LNCaP clone FGC (cell line): ENCODE data around the gene CYTH2.

Experiments
- DNase-seq: peaks from one replicate; pipeline ENCODE4 v3.0.0-alpha.2; 2011; ENCODE audit warnings: low read depth
- H3K4me3 ChIP-seq: 2 replicates; pipeline ENCODE4 v1.5.1; 2011; ENCODE audit warnings: mild to moderate bottlenecking, low read depth, low read length, control low read depth
- TF ChIP-seq, protein P1 (sequence below): IDR thresholded peaks from 2 replicates; pipeline ENCODE4 v1.5.1; 2012; ENCODE audit warnings: mild to moderate bottlenecking; ENCODE audit not compliant: control insufficient read depth, insufficient read depth; ENCODE audit errors: extremely low read depth

Gene CYTH2

DNA sequence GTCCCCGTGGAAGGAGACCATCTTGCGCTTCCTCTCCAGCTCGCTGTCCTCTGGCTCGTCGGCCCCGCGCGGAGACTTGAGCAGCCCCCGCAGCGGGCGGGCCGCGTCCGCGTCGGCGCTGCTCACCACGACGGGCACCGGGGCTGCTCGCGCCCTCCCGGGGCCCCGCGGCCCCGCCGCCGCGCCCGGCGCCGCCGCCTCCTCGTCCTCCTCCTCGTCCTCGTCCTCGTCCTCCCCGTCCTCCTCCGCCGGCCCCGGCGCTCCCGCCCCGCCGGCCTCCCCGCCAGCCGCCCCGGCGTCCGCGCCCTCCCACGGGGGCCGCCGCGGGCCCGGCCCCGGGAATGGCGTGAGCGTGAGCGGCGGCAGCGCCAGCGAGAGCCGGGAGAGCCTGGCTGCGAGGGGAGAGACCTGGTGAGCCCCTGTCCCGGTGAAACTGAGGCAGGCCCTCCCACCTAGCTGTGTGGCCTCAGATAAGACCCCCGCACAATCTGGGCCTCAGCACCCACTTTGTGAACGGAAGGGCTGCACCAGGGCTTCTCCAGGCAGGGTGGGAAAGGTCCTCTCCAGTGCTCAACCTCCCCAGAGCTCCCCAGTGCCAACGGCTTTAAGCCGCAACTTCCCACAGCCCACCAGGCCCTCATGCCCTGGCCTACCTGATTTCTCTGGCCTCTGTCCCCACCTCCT is 24.7 kb downstream of the CYTH2 start:
- TF ChIP-seq, protein P1, sequence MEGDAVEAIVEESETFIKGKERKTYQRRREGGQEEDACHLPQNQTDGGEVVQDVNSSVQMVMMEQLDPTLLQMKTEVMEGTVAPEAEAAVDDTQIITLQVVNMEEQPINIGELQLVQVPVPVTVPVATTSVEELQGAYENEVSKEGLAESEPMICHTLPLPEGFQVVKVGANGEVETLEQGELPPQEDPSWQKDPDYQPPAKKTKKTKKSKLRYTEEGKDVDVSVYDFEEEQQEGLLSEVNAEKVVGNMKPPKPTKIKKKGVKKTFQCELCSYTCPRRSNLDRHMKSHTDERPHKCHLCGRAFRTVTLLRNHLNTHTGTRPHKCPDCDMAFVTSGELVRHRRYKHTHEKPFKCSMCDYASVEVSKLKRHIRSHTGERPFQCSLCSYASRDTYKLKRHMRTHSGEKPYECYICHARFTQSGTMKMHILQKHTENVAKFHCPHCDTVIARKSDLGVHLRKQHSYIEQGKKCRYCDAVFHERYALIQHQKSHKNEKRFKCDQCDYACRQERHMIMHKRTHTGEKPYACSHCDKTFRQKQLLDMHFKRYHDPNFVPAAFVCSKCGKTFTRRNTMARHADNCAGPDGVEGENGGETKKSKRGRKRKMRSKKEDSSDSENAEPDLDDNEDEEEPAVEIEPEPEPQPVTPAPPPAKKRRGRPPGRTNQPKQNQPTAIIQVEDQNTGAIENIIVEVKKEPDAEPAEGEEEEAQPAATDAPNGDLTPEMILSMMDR, result no peak
- H3K4me3 ChIP-seq, result peak overlapping the region; percentile 51
- DNase-seq, result no peak

DNA sequence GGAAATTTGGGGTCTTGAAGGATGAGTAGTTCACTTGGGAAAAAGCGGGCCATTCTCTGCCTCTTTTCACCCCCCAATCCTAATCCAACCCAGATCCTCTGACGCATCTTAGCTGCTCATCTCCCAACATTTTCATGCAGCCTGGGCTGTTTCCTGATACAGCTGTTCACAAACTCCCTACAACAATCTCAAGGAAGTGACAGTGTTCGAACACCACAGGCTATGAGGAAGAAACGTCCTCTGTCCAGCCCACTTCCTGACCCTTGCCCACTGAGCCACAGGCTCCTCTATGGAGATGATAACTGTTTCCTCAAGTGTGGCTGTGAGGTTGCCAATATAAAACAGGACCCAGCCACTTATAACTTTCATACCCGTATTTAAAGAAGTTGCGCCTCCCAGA is 26.2 kb downstream of the CYTH2 start:
- H3K4me3 ChIP-seq, result no peak overlapping the region
- TF ChIP-seq, protein P1, result no peak
- DNase-seq, result no peak

DNA sequence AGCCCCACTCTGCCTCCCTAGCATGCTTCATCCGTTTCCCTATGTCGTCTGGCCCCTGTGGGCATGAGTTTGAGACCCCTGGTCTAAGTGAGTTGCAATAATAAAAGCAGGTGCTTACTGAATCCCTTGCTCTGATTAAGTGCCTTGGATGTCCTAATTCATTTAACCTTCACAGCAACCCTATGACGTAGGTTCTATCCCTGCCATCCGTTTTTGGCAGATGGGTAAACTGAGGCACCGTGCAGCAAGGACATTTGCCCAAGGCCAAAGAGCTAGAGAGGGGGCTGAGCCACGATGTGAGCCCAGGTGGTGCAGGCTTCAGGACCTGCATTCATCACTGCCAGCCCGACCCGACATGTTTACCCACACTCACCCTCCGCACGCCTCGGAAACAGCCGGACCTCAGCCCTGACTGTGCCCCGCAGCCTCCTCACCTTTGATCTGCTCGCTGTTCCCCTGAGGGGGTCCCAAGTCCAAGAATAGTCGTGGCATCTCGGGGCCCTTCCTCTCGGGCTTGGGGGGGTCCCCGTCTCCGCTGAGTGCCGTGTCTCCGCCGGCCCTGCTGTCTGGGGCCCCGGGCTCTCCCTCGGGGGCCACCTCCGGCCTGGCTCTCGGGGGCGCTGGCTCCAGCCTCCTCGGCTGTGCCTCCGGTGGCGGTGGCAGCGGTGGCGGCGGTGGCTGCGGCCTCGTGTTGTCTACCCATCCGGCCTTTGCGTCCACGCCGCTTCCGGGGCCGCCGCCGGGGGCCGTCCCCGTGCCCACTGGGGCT is 28.0 kb downstream of the CYTH2 start:
- TF ChIP-seq, protein P1, result no peak
- no peak overlapping the region for H3K4me3 ChIP-seq
- DNase-seq, result no peak

DNA sequence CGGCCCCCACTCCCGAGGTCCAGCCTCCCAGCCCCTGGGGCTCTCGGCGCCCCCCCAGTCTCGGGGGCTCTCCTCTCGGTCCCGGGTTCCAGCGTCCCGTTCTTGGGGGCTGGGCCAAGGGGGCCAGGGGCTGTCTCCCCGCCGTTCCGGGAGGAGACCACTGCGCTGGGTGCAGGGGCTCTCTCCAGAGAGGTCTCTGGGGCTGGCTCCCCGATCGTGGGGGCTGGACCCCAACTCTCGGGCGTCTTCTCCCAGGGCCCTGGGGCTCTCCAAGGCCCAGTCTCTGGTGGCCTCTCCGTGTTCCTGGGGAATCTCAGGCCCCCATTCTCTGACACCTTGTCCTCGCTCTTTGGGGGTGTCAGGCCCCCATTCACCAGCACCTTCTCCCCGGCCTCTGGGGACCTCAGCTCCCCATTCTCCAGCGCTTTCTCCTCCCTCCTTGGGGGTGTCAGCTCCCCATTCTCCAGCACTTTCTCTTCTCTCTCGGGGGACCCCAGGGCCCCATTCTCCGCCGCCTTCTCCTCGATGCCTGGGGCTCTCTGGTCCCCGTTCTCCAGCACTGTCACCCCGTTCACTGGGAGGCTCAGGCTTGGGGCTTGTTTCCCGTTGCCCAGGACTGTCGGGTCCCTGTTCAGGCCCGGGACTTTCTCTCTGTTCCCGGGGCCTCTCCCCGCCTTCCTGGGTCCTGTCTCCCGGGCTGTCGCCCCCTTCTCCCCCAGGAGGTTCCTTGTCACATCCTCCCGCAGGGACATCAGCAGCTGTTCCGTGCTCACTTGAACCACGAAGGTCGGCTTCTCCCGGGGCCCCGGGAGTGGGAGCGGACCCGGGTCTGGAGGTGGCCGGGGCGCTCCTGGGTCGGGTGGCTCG is 28.8 kb downstream of the CYTH2 start:
- TF ChIP-seq, protein P1, result no peak
- DNase-seq, result no peak
- no peak overlapping the region for H3K4me3 ChIP-seq

DNA sequence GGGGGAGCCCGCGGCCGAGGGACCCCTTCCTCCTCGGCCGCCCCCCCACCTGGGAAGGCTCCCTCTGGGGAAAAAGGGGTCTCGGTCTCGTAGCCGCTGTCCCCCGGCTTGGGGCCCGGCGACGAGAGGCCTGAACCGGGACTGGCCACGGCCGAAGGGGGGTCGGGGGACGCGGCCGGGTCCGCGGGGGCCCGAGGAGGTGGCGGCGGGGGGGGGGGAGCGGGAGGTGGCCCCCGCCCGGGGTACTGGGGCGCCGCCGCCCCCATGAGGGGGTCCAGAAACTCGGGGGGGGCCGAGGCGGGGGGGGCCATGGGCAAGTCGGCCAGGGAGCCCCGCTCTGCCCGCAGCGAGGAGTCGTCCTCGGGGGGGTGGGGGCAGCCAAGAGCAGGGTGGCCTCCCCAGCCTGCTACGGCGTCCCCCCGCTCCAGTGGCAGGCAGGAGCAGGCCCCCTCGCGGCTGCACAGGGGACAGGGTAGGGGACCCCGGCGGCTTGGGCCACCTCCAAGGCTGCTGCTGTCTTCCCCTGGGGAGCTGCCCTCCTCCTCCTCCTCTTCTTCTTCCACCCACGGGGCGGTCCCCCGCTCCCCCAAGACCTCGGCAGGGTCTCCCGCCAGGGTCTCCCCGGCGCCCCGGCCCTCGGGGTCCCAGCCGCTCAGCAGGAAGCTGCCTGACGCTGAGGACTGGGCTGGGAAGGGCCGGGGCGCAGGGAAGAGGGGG is 29.6 kb downstream of the CYTH2 start:
- DNase-seq, result no peak
- no peak overlapping the region for H3K4me3 ChIP-seq
- TF ChIP-seq, protein P1, result no peak

DNA sequence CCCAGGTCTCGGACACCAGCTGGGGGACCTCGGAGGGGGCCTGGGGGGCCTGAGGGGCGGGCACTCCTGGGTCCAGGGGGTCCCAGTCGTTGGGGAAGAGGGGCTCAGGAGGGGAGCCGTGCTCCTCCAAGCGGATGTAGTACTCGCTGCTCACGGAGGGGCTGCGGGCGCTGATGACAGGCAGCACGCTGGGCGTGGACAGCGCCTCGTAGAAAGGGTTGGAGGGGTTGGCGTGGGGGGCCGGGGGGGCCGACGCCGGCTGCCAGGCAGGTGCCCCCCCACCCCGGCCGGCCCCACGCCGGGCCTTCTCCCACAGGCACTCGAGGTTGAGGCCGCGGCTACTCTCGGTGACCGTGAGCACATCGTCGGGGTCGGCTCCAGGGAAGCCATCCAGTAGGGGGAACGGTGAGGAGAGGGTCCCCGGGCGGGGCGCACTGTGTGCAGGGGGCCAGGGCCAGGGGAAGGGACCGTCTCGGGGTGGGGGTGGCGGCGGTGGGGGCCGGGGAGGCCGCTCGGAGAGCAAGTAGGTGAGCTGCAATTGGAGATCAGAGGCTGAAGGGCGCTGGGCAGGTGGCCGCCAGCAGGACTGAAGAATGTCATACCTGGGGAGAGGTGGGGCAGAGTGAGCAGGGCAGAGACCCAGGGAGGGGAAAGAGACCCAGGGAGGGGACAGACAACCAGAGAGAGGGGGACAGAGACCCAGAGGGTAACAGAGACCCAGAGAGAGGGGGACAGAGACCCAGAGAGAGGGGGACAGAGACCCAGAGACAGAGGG is 30.3 kb downstream of the CYTH2 start:
- no peak overlapping the region for H3K4me3 ChIP-seq
- DNase-seq, result no peak
- TF ChIP-seq, protein P1, result no peak
